ENCODE measurements around the gene PRAC1.

- TF ChIP-seq, protein P1, sequence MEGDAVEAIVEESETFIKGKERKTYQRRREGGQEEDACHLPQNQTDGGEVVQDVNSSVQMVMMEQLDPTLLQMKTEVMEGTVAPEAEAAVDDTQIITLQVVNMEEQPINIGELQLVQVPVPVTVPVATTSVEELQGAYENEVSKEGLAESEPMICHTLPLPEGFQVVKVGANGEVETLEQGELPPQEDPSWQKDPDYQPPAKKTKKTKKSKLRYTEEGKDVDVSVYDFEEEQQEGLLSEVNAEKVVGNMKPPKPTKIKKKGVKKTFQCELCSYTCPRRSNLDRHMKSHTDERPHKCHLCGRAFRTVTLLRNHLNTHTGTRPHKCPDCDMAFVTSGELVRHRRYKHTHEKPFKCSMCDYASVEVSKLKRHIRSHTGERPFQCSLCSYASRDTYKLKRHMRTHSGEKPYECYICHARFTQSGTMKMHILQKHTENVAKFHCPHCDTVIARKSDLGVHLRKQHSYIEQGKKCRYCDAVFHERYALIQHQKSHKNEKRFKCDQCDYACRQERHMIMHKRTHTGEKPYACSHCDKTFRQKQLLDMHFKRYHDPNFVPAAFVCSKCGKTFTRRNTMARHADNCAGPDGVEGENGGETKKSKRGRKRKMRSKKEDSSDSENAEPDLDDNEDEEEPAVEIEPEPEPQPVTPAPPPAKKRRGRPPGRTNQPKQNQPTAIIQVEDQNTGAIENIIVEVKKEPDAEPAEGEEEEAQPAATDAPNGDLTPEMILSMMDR (IDR thresholded peaks at IDR 0.05): no peak
- TF ChIP-seq EZH2phosphoT487 (IDR thresholded peaks at IDR 0.05; ENCODE audit: borderline replicate concordance, low read depth) (no peak), EP300 (IDR thresholded peaks at IDR 0.05; ENCODE audit: borderline replicate concordance in 1 of 2, low read depth in 1 of 2, low read length in 1 of 2) (no peak), FOSL2 (IDR thresholded peaks at IDR 0.05; ENCODE audit: borderline replicate concordance, low read depth) (no peak), RCOR1 (IDR thresholded peaks at IDR 0.05; ENCODE audit: low read length) (no peak), SIN3A (IDR thresholded peaks at IDR 0.05; ENCODE audit: borderline replicate concordance, low read depth, low read length) (no peak), GABPA (IDR thresholded peaks at IDR 0.05; ENCODE audit: low read depth) (no peak), RAD21 (IDR thresholded peaks at IDR 0.05; ENCODE audit: low read length) (no peak)
- TF ChIP-seq, protein P2, sequence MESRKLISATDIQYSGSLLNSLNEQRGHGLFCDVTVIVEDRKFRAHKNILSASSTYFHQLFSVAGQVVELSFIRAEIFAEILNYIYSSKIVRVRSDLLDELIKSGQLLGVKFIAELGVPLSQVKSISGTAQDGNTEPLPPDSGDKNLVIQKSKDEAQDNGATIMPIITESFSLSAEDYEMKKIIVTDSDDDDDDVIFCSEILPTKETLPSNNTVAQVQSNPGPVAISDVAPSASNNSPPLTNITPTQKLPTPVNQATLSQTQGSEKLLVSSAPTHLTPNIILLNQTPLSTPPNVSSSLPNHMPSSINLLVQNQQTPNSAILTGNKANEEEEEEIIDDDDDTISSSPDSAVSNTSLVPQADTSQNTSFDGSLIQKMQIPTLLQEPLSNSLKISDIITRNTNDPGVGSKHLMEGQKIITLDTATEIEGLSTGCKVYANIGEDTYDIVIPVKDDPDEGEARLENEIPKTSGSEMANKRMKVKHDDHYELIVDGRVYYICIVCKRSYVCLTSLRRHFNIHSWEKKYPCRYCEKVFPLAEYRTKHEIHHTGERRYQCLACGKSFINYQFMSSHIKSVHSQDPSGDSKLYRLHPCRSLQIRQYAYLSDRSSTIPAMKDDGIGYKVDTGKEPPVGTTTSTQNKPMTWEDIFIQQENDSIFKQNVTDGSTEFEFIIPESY (IDR thresholded peaks at IDR 0.05; ENCODE audit: borderline replicate concordance, low read depth): no peak
These were observed 6.6 kb downstream of the PRAC1 start for GRCh38 chr17:48715496-48716399.

Measured in SK-N-SH (cell line).